H1 (cell line): ENCODE data around the gene PTGIS. TPM values are rescaled to one million over a fixed set of nuclear protein-coding genes. Genes with fewer than 3 reads are reported as not detected.

ENCODE experiments used
- CTCF ChIA-PET: fragments of 300-600 bp; sonication (Branson Sonifier 250); formaldehyde crosslinking; loops from one replicate; lab custom pipeline; 2021; ENCODE audit not compliant: partially characterized antibody; lab: Charles Lee
- POLR2A ChIA-PET: fragments of 300-600 bp; sonication (Branson Sonifier 250); formaldehyde crosslinking; loops from one replicate; lab custom pipeline; 2021; ENCODE audit warnings: inconsistent platforms; ENCODE audit not compliant: partially characterized antibody; lab: Charles Lee
- DNase-seq, 2 experiments: peaks; one replicate each; pipeline versions ENCODE4 v3.0.0 to v3.0.0-alpha.2; 2010 to 2022; ENCODE audit warnings: low spot score in 2 of 2, low read depth in 1 of 2, mixed read lengths in 1 of 2
- FAIRE-seq: peaks from 2 replicates; lab custom pipeline; 2011; peaks lifted over from hg19 to GRCh38; lab: Jason Lieb, UNC
- H2AFZ ChIP-seq: 2 replicates; pipeline ENCODE4 v1.8.1; 2012; ENCODE audit warnings: low read length, inconsistent platforms
- H2AK5ac ChIP-seq: 2 replicates; pipeline ENCODE4 v1.6.1; 2013; ENCODE audit warnings: low read depth, low read length
- H2BK120ac ChIP-seq: replicated peaks from 2 replicates; pipeline ENCODE3; 2013; ENCODE audit warnings: low read depth, low read length, inconsistent platforms
- H2BK12ac ChIP-seq: 2 replicates; pipeline ENCODE4 v1.6.1; 2013; ENCODE audit warnings: low read depth, low read length
- H2BK15ac ChIP-seq: 2 replicates; pipeline ENCODE4 v1.6.1; 2013; ENCODE audit warnings: low read length
- H2BK20ac ChIP-seq: 2 replicates; pipeline ENCODE4 v1.6.1; 2013; ENCODE audit warnings: low read length
- H2BK5ac ChIP-seq: 2 replicates; pipeline ENCODE4 v1.6.1; 2013; ENCODE audit warnings: low read depth, low read length
- H3K14ac ChIP-seq: 2 replicates; pipeline ENCODE4 v1.6.1; 2013; ENCODE audit warnings: inconsistent platforms; ENCODE audit not compliant: insufficient read length
- H3K18ac ChIP-seq: 2 replicates; pipeline ENCODE4 v1.6.1; 2013; ENCODE audit warnings: low read length; ENCODE audit errors: extremely low read depth
- H3K23ac ChIP-seq: 2 replicates; pipeline ENCODE4 v1.6.1; 2013; ENCODE audit warnings: inconsistent platforms; ENCODE audit not compliant: insufficient read length
- H3K23me2 ChIP-seq: 2 replicates; pipeline ENCODE4 v1.6.1; 2013; ENCODE audit warnings: low read depth, low read length
- H3K27ac ChIP-seq: 2 replicates; pipeline ENCODE4 v1.6.1; 2011; ENCODE audit warnings: low read depth, low read length, inconsistent platforms
- H3K27me3 ChIP-seq, 4 experiments: replicated peaks in 1 of 4; 1 replicate in 1 of 4; 2 replicates in 3 of 4; pipeline versions ENCODE4 v1.6.1 to v1.8.1; 2011 to 2013; ENCODE audit warnings: low read length in 3 of 4, mild to moderate bottlenecking in 3 of 4, inconsistent platforms in 2 of 4, mixed read lengths in 2 of 4, moderate library complexity in 1 of 4; ENCODE audit not compliant: control insufficient read depth in 3 of 4, insufficient read depth in 3 of 4; ENCODE audit errors: extremely low read depth in 1 of 4
- H3K36me3 ChIP-seq, 4 experiments: 2 replicates each; pipeline versions ENCODE4 v1.6.1 to v1.8.1; 2011 to 2013; ENCODE audit warnings: mild to moderate bottlenecking in 4 of 4, low read length in 3 of 4, moderate library complexity in 2 of 4, control low read depth in 1 of 4, inconsistent platforms in 1 of 4; ENCODE audit not compliant: insufficient read depth in 4 of 4, control insufficient read depth in 2 of 4
- H3K4ac ChIP-seq: replicated peaks from 2 replicates; pipeline ENCODE3; 2013; ENCODE audit warnings: low read length, low read depth, mixed read lengths, inconsistent platforms; ENCODE audit not compliant: insufficient read length
- H3K4me1 ChIP-seq, 4 experiments: replicated peaks in 1 of 4; 1 replicate in 1 of 4; 2 replicates in 3 of 4; pipeline versions ENCODE4 v1.6.1 to v1.8.1; 2011 to 2013; ENCODE audit warnings: low read length in 3 of 4, inconsistent platforms in 2 of 4, mixed read lengths in 1 of 4; ENCODE audit not compliant: insufficient read depth in 4 of 4, control insufficient read depth in 3 of 4
- H3K4me2 ChIP-seq, 2 experiments: 2 replicates each; pipeline versions ENCODE4 v1.6.1 to v1.8.1; 2011 to 2013; ENCODE audit warnings: low read depth in 2 of 2, low read length in 2 of 2, control low read depth in 1 of 2, inconsistent platforms in 1 of 2, mild to moderate bottlenecking in 1 of 2; ENCODE audit not compliant: insufficient read depth in 1 of 2
- H3K4me3 ChIP-seq, 4 experiments: fragments of 200-600, 300-600 bp in 1 of 4; sonication (generic), shearing (Covaris generic), sonication (Bioruptor Twin) in 1 of 4; 2 replicates each; pipeline versions ENCODE4 v1.5.1 to v1.8.1; 2011 to 2016; ENCODE audit warnings: low read length in 4 of 4, low read depth in 3 of 4, control low read depth in 2 of 4, inconsistent platforms in 2 of 4, mild to moderate bottlenecking in 2 of 4, mixed read lengths in 1 of 4, moderate library complexity in 1 of 4; ENCODE audit not compliant: insufficient read depth in 2 of 4; ENCODE audit errors: extremely low read depth in 1 of 4
- H3K56ac ChIP-seq: replicated peaks from 2 replicates; pipeline ENCODE3; 2013; ENCODE audit warnings: low read depth, mild to moderate bottlenecking, mixed read lengths, low read length, inconsistent platforms; ENCODE audit not compliant: insufficient read length
- H3K79me1 ChIP-seq: 2 replicates; pipeline ENCODE4 v1.6.1; 2013; ENCODE audit warnings: low read depth, low read length, control low read depth
- H3K79me2 ChIP-seq, 2 experiments: 2 replicates each; pipeline versions ENCODE4 v1.6.1 to v1.8.1; 2012 to 2013; ENCODE audit warnings: low read length in 2 of 2, mild to moderate bottlenecking in 2 of 2, inconsistent platforms in 1 of 2; ENCODE audit not compliant: insufficient read depth in 2 of 2, control insufficient read depth in 1 of 2
- H3K9ac ChIP-seq, 4 experiments: replicated peaks in 1 of 4; 1 replicate in 1 of 4; 2 replicates in 3 of 4; pipeline versions ENCODE4 v1.6.1 to v1.8.1; 2011 to 2013; ENCODE audit warnings: low read depth in 3 of 4, low read length in 3 of 4, control low read depth in 2 of 4, mild to moderate bottlenecking in 2 of 4, moderate library complexity in 2 of 4, inconsistent platforms in 1 of 4; ENCODE audit errors: extremely low read depth in 1 of 4
- H3K9me3 ChIP-seq, 2 experiments: 2 replicates each; pipeline versions ENCODE4 v1.6.1 to v1.8.1; 2012 to 2013; ENCODE audit warnings: mild to moderate bottlenecking in 2 of 2, moderate library complexity in 2 of 2, control low read depth in 1 of 2, inconsistent platforms in 1 of 2, low read depth in 1 of 2, low read length in 1 of 2, mixed read lengths in 1 of 2; ENCODE audit not compliant: insufficient read depth in 2 of 2
- H4K20me1 ChIP-seq, 2 experiments: replicated peaks in 1 of 2; 2 replicates each; pipeline versions ENCODE3 to v1.8.1; 2011 to 2013; ENCODE audit warnings: inconsistent platforms in 2 of 2, low read length in 2 of 2, mild to moderate bottlenecking in 1 of 2; ENCODE audit not compliant: insufficient read depth in 2 of 2, control insufficient read depth in 1 of 2
- H4K5ac ChIP-seq: 2 replicates; pipeline ENCODE4 v1.6.1; 2013; ENCODE audit warnings: low read length, low read depth, mixed read lengths, inconsistent platforms; ENCODE audit not compliant: insufficient read length
- H4K8ac ChIP-seq: 2 replicates; pipeline ENCODE4 v1.8.0; 2013; ENCODE audit warnings: mild to moderate bottlenecking, moderate library complexity, low read length, inconsistent platforms; ENCODE audit not compliant: insufficient read depth; ENCODE audit errors: extremely low read depth
- H4K91ac ChIP-seq: replicated peaks from 2 replicates; pipeline ENCODE3; 2013; ENCODE audit warnings: low read length, mixed read lengths, inconsistent platforms; ENCODE audit not compliant: insufficient read length
- MAX ChIP-seq: IDR thresholded peaks from 2 replicates; pipeline ENCODE4 v1.6.1; 2012; ENCODE audit warnings: inconsistent platforms
- WGBS, 2 experiments: shearing (Covaris generic) in 1 of 2; methylation state at CpG; one replicate each; pipeline versions ENCODE4 v1.1.6 to v1.1.7; 2013 to 2015; ENCODE audit warnings: low lambda C conversion rate in 2 of 2, mixed read lengths in 2 of 2, inconsistent platforms in 1 of 2, low coverage in 1 of 2, missing lambda C conversion rate in 1 of 2; ENCODE audit not compliant: insufficient replicate concordance in 2 of 2, insufficient coverage in 1 of 2, insufficient read length in 1 of 2; ENCODE audit errors: extremely low coverage in 1 of 2, missing lambda C conversion rate in 1 of 2; 5-methylcytosine and 5-hydroxymethylcytosine counted together
- polyA plus RNA-seq, 7 experiments: library from polyadenylated mRNA; depleted of rRNA in 3 of 7; stranded (reverse) in 5 of 7; unstranded in 2 of 7; fragments of >200 nt in 5 of 7; fragments of 200-250 nt in 2 of 7; gene quantifications; 1 replicate in 5 of 7; 2 replicates in 1 of 7; 4 replicates in 1 of 7; pipeline versions ENCODE4 v1.2.1 to v1.2.3, GENCODE V29; 2011 to 2013; ENCODE audit warnings: missing spikeins in 2 of 7, mixed read lengths in 2 of 7
- total RNA-seq: library from RNA; stranded (reverse); fragmentation: NEBNext Ultra II Directional; extraction: Animal tissue kit (Norgen Biotek cat#: 25700); gene quantifications from 2 replicates; pipeline ENCODE4 v1.2.1, GENCODE V29; 2021

The PTGIS gene
- total and polyA plus RNA-seq, 2 of the 8 experiments (the other 6 are each of a cell fraction or from before 2014, with no cell fraction given): 29.9 to 35.5 TPM

- Histone ChIP-seq H4K8ac (no peak overlapping the region), H3K4me3 (no peak overlapping the region), H3K23ac (no peak overlapping the region), H3K79me1 (no peaks in the 10 kb centered on the region), H3K56ac (no peak overlapping the region), H3K9ac (no peak overlapping the region), H4K91ac (no peak overlapping the region), H2BK20ac (no peak overlapping the region), H2BK15ac (no peak overlapping the region), H3K36me3 (no peaks in the 10 kb centered on the region), H3K4me1 (peaks cover 0 to 2% (median 0%) of the 10 kb centered on the region in 4 experiments; a peak in 2 of 7 replicates), H3K14ac (no peak overlapping the region), H4K5ac (no peak overlapping the region), H4K20me1 (peaks cover 0 to 1% of the 10 kb centered on the region in 2 experiments), H3K79me2 (no peaks in the 10 kb centered on the region), H2BK120ac (no peak overlapping the region), H3K23me2 (no peaks in the 10 kb centered on the region), H2AK5ac (no peak overlapping the region), H3K9me3 (no peaks in the 10 kb centered on the region), H2AFZ (no peak overlapping the region), H2BK12ac (no peak overlapping the region)
- POLR2A ChIA-PET: interaction anchor here (1.5 kb wide), 1 partner anchor 74 kb away, joined by 3 read pairs; no protein-coding TSS in a partner anchor
- CTCF ChIA-PET: interaction anchor here (0.9 to 2.1 kb wide), 3 partner anchors 74 to 87 kb away, joined by 4 to 5 read pairs (median 5); no protein-coding TSS in a partner anchor
- 82% methylated on average over 5 of the region's 5 CpGs; no CpG with 5 or more reads in 1 of the 2 experiments for WGBS, 2 experiments
- no peak for TF ChIP-seq MAX
- TF ChIP-seq, all 59 proteins: peak for 0
- FAIRE-seq (no peak), DNase-seq (no peak)
- no peak overlapping the region for H2BK5ac ChIP-seq
- no peak overlapping the region for H3K4ac ChIP-seq
- no peak overlapping the region for H3K27ac ChIP-seq
- no peaks in the 10 kb centered on the region for H3K27me3 ChIP-seq
- no peak overlapping the region for H3K4me2 ChIP-seq
- H3K18ac ChIP-seq: no peak overlapping the region
Measured at GRCh38 chr20:49471397-49471796, 96.5 kb downstream of the PTGIS start.
